Measurements from ENCODE around the gene ARL14EP. TPM values are rescaled to one million over a fixed set of nuclear protein-coding genes. Genes with fewer than 3 reads are reported as not detected.

ARL14EP gene
- polyA plus RNA-seq, 1 donor from 2014 or later: 44.5 TPM

DNA sequence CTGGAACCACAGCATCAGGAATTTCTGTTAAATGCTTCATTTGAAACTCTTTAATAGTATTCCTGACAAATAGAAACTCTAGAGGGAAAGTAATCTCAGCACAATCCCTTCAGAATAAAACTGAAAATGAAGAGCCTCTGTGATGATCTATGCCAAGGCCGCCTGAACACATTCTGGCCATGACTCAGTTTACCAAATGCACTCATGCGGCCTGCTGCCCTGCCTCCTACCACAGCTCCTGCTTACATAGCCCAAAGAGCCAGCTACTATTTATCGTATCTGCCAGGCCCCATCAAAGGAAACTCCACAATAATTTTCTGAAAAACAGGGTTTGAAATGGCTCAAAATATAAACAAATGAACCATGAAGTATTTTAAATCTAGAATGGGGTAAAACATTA lies 27.0 kb downstream of the ARL14EP start:
- H3K4me3 ChIP-seq (ENCODE audit: low read length): no peak overlapping the region
- no peak overlapping the region for H3K9ac ChIP-seq (ENCODE audit: low read length)
- H3K27me3 ChIP-seq (ENCODE audit: insufficient read depth, low read depth, low read length): no peaks in the 10 kb centered on the region
- H3K36me3 ChIP-seq (ENCODE audit: insufficient read depth, low read length): no peaks in the 10 kb centered on the region
- no peaks in the 10 kb centered on the region for H3F3A ChIP-seq (ENCODE audit: insufficient read depth, low read length, poor library complexity, severe bottlenecking)
- TF ChIP-seq, protein P1, sequence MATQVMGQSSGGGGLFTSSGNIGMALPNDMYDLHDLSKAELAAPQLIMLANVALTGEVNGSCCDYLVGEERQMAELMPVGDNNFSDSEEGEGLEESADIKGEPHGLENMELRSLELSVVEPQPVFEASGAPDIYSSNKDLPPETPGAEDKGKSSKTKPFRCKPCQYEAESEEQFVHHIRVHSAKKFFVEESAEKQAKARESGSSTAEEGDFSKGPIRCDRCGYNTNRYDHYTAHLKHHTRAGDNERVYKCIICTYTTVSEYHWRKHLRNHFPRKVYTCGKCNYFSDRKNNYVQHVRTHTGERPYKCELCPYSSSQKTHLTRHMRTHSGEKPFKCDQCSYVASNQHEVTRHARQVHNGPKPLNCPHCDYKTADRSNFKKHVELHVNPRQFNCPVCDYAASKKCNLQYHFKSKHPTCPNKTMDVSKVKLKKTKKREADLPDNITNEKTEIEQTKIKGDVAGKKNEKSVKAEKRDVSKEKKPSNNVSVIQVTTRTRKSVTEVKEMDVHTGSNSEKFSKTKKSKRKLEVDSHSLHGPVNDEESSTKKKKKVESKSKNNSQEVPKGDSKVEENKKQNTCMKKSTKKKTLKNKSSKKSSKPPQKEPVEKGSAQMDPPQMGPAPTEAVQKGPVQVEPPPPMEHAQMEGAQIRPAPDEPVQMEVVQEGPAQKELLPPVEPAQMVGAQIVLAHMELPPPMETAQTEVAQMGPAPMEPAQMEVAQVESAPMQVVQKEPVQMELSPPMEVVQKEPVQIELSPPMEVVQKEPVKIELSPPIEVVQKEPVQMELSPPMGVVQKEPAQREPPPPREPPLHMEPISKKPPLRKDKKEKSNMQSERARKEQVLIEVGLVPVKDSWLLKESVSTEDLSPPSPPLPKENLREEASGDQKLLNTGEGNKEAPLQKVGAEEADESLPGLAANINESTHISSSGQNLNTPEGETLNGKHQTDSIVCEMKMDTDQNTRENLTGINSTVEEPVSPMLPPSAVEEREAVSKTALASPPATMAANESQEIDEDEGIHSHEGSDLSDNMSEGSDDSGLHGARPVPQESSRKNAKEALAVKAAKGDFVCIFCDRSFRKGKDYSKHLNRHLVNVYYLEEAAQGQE (IDR thresholded peaks at IDR 0.05; ENCODE audit: borderline replicate concordance): no peak
- TF ChIP-seq SMC3 (conservative IDR thresholded peaks at IDR 0.05; ENCODE audit: poor library complexity) (no peak), TAF1 (IDR thresholded peaks at IDR 0.05; ENCODE audit: low read depth) (no peak), POLR2AphosphoS5 (IDR thresholded peaks at IDR 0.05) (no peak), EZH2 (IDR thresholded peaks at IDR 0.05; ENCODE audit: borderline replicate concordance, insufficient read depth, low read length, poor library complexity, severe bottlenecking) (no peak), MXI1 (conservative IDR thresholded peaks at IDR 0.05; ENCODE audit: poor library complexity, severe bottlenecking) (no peak), RAD21 (conservative IDR thresholded peaks at IDR 0.05) (no peak), EP300 (conservative IDR thresholded peaks at IDR 0.05; ENCODE audit: poor library complexity, severe bottlenecking) (no peak)
- TF ChIP-seq, protein P2, sequence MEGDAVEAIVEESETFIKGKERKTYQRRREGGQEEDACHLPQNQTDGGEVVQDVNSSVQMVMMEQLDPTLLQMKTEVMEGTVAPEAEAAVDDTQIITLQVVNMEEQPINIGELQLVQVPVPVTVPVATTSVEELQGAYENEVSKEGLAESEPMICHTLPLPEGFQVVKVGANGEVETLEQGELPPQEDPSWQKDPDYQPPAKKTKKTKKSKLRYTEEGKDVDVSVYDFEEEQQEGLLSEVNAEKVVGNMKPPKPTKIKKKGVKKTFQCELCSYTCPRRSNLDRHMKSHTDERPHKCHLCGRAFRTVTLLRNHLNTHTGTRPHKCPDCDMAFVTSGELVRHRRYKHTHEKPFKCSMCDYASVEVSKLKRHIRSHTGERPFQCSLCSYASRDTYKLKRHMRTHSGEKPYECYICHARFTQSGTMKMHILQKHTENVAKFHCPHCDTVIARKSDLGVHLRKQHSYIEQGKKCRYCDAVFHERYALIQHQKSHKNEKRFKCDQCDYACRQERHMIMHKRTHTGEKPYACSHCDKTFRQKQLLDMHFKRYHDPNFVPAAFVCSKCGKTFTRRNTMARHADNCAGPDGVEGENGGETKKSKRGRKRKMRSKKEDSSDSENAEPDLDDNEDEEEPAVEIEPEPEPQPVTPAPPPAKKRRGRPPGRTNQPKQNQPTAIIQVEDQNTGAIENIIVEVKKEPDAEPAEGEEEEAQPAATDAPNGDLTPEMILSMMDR (IDR thresholded peaks at IDR 0.05; ENCODE audit: poor library complexity, severe bottlenecking): no peak
- H3K4me2 ChIP-seq (ENCODE audit: low read length): no peak overlapping the region
- no peaks in the 10 kb centered on the region for H3K9me2 ChIP-seq (ENCODE audit: insufficient read depth, low read length)
- H2AFZ ChIP-seq (ENCODE audit: low read depth, low read length): no peak overlapping the region
- no peaks in the 10 kb centered on the region for H4K20me1 ChIP-seq (ENCODE audit: insufficient read depth)
- no peaks in the 10 kb centered on the region for H3K79me2 ChIP-seq (replicated peaks; ENCODE audit: insufficient read depth, low read length)
- no peak overlapping the region for H3K27ac ChIP-seq (ENCODE audit: low read length)
- H3K9me3 ChIP-seq (ENCODE audit: low read length): no peaks in the 10 kb centered on the region

DNA sequence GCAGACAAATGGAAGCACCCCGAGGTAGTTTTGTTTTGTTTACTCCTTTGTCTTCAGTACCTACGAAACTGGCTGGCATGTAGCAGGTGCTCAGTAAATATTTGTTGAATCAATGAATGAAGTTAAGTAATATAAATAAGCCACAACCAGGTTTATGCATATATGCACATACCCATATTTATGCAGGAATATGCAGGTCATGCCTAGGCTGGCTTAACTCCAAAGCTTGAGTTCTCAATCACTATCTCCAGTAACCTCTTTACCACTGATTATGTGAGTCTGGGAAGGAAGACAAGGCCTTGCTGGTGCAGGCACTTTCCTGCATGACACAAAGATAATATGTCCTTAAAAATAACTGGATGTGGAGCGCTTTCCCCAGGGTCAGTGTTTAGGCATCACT lies 27.5 kb downstream of the ARL14EP start:
- Histone ChIP-seq H2AFZ (ENCODE audit: low read depth, low read length) (no peak overlapping the region), H3K27ac (ENCODE audit: low read length) (no peak overlapping the region), H4K20me1 (ENCODE audit: insufficient read depth) (no peaks in the 10 kb centered on the region), H3K36me3 (ENCODE audit: insufficient read depth, low read length) (no peaks in the 10 kb centered on the region), H3K9me3 (ENCODE audit: low read length) (no peaks in the 10 kb centered on the region), H3K4me2 (ENCODE audit: low read length) (no peak overlapping the region), H3K9me2 (ENCODE audit: insufficient read depth, low read length) (no peaks in the 10 kb centered on the region), H3K79me2 (replicated peaks; ENCODE audit: insufficient read depth, low read length) (no peaks in the 10 kb centered on the region), H3F3A (ENCODE audit: insufficient read depth, low read length, poor library complexity, severe bottlenecking) (no peaks in the 10 kb centered on the region), H3K4me3 (ENCODE audit: low read length) (no peak overlapping the region), H3K27me3 (ENCODE audit: insufficient read depth, low read depth, low read length) (no peaks in the 10 kb centered on the region), H3K9ac (ENCODE audit: low read length) (no peak overlapping the region)
- TF ChIP-seq POLR2AphosphoS5 (IDR thresholded peaks at IDR 0.05) (no peak), RAD21 (conservative IDR thresholded peaks at IDR 0.05) (no peak), MXI1 (conservative IDR thresholded peaks at IDR 0.05; ENCODE audit: poor library complexity, severe bottlenecking) (no peak), SMC3 (conservative IDR thresholded peaks at IDR 0.05; ENCODE audit: poor library complexity) (no peak), EZH2 (IDR thresholded peaks at IDR 0.05; ENCODE audit: borderline replicate concordance, insufficient read depth, low read length, poor library complexity, severe bottlenecking) (no peak), EP300 (conservative IDR thresholded peaks at IDR 0.05; ENCODE audit: poor library complexity, severe bottlenecking) (no peak), TAF1 (IDR thresholded peaks at IDR 0.05; ENCODE audit: low read depth) (no peak)
- TF ChIP-seq, protein P2 (IDR thresholded peaks at IDR 0.05; ENCODE audit: poor library complexity, severe bottlenecking): no peak
- TF ChIP-seq, protein P1 (IDR thresholded peaks at IDR 0.05; ENCODE audit: borderline replicate concordance): no peak

All from neural cell (in vitro differentiated cells).